GM12865 (cell line): ENCODE measurements around the gene TM7SF2.

Experiments used
- DNase-seq: peaks from one replicate; pipeline ENCODE4 v3.0.0; 2010; ENCODE audit warnings: low read depth
- H3K4me3 ChIP-seq: 2 replicates; pipeline ENCODE4 v1.5.1; 2011; ENCODE audit warnings: mild to moderate bottlenecking, low read depth, low read length, control low read depth
- CTCF ChIP-seq: IDR thresholded peaks from 2 replicates; pipeline ENCODE4 v1.5.1; 2011; ENCODE audit warnings: low read length, control low read depth, low read depth, inconsistent platforms; ENCODE audit not compliant: insufficient read depth; ENCODE audit errors: missing control alignments

Gene TM7SF2

GRCh38 chr11:65124480-65125196 is 13.0 kb downstream of the TM7SF2 start:
- no peak for TF ChIP-seq CTCF
- H3K4me3 ChIP-seq, result no peak overlapping the region
- no peak for DNase-seq

DNA sequence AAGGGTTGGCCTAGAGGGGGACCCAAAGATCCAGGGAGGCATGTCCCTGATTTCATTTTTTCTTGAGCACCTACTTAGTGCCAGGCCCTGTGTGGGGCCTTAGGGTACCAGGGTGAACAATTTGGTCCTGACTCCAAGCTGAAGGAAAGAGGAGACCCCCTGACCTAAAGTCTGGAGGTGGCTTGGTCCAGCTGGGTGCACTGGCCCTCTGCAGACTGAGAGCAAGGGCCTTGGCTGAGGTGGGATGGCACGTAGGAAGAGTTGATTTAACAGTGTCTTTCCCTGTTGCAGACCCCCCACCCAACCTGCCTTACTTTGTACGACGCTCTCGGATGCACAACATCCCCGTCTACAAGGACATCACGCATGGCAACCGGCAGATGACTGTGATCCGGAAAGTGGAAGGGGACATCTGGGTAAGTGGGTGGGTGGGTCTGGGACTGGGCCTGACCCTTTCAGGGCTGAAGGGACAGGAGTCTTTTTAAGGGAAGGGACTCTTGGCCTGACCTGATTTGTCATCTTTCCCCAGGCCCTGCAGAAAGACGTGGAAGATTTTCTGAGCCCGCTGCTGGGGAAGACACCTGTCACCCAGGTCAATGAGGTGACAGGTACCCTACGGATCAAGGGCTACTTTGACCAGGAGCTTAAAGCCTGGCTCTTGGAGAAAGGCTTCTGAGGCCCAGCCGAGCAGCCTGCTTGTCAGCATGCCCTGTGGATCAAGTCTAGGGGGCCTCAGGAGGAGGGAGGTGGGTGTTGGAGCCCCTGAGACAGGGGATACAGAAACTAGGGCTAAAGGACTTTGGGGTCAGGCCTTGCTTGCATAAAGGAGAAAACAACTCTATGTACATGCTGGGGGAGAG is 13.8 kb downstream of the TM7SF2 start:
- no peak for TF ChIP-seq CTCF
- DNase-seq, result no peak
- no peak overlapping the region for H3K4me3 ChIP-seq

GRCh38 chr11:65126624-65127274 is 15.1 kb downstream of the TM7SF2 start:
- H3K4me3 ChIP-seq, result no peak overlapping the region
- TF ChIP-seq CTCF, result no peak
- no peak for DNase-seq

DNA sequence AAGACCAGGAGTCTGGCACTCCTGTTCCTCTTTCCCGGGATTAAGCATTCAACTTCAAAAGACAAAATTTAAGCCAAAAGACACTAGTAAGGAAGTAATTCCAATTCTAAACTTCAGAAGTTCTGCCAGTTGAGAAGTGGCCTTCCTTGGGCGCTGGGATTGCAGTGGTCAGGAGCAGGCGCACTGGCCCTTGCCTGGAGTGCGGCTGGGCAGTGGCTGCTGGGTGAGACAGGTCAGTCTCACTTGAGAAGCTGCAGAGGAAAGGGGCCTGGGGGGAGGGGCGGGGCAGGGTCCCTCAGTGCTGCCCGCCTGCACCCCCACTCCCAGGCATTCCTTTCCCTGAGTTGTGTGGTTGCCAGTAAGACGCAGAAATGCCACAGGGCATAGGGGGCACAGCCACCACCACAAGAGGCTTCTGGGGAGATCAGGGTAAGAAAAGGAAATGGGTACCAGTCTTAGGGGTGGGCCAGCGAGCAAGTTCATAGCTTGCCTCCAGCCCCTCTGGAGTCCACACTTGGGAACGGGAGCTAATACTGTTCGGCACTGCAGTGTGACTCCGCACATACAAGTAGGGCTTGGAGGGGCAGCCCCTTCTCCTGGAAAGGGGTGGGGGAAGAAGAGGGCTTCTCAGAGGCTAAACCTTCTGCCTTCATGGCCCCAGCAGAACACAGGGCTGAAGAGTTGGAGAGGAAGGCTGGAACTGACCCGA is 16.0 kb downstream of the TM7SF2 start:
- H3K4me3 ChIP-seq, result no peak overlapping the region
- DNase-seq, result no peak
- no peak for TF ChIP-seq CTCF

DNA sequence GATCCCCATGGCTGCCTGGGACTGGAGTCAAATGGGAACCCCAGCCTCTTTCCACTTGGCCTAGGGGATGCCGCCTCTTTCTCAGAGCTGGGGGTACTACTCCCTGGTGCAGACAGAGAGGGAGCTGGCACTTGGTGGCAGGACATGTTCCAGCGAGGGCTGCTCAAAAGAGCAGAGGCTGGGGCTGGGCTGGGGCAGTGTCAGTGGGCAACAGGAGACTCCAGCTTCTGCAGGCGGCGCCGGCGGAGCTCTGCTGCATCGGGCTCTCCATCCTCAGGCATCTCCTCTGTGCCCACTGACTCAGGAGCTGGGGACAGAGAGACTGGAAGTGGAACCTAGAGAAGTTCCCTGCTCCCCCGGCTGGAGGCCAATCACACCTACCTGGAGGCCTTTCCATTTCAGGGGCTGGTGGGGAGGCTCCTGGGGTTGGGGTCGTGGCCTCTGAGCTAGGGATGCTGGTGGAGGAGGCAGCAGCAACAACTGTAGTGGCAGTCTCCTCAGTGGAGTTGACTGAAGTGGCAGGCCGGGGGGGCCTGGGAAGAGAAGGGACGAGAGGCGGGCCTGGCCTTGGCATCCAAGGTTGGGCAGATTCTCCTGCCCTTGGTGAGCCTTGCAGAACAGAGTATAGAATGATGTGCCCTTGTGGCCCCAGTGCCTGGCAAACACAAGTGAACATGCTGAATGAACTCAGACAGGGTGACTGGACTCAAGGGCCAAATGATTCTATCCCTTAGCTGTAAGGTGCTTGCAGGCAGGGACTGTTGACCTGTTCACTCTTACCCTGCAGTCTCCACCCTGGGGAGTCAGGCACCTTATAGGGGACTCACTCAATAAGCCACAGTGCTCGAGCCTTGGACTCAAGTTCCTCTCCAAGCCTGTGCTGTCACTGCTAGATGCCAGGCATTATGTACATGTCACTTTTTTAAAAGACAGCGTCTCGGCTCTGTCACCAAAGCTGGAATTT is 16.8 kb downstream of the TM7SF2 start:
- no peak overlapping the region for H3K4me3 ChIP-seq
- no peak for TF ChIP-seq CTCF
- DNase-seq, result no peak
